Measurements from ENCODE around the gene ZNHIT6.

The ZNHIT6 gene, protein sequence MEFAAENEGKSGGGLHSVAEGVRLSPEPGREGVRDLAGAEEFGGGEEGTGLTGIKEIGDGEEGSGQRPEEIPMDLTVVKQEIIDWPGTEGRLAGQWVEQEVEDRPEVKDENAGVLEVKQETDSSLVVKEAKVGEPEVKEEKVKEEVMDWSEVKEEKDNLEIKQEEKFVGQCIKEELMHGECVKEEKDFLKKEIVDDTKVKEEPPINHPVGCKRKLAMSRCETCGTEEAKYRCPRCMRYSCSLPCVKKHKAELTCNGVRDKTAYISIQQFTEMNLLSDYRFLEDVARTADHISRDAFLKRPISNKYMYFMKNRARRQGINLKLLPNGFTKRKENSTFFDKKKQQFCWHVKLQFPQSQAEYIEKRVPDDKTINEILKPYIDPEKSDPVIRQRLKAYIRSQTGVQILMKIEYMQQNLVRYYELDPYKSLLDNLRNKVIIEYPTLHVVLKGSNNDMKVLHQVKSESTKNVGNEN

GRCh38 chr1:85707990-85708828, at the start of gene ZNHIT6:
Gene ZNHIT6 (minus strand): TSS chr1:85708433. CDS start chr1:85708284, 149 bp downstream.
- peak; percentile 98 for DNase-seq

DNA sequence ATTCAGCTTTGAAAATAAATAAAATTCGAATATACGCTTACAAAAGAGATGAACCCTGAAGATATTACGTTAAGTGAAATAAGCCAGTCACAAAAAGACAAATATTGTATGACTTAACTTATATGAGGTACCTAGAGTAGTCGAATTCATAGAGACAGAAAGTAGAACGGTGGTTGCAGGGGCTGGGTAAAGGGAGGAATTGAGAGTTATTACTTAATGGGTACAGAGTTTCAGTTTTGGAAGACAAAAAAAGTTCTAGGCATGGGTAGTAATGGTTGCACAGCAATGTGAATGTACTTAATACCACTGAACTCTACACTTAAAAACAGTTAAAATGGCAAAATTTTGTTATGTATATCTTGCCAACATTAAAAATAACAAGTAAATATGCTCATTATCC, 48.6 kb upstream of the ZNHIT6 start:
- DNase-seq, result no peak

GRCh38 chr1:85748120-85748519, 39.9 kb upstream of the ZNHIT6 start:
- DNase-seq, result no peak

DNA sequence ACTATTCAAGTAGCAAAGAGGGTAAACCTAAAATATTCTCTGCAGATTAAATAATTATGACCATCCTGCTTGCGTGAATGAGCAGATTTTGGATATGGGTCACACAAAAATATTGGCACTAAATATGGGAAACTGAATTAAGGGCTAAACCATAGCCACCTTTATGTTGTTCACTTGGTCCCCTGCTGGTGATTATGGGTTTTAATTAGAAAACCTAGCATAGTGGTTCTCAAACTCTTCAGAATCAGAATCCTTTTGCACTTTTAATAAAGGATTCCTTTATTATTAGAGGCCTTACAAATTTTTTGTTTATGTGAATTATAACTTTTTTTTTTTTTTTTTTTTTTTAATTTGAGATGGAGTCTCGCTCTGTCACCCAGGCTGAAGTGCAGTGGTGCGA, 38.5 kb upstream of the ZNHIT6 start:
- DNase-seq, result no peak

GRCh38 chr1:85743814-85744213, 35.6 kb upstream of the ZNHIT6 start:
- no peak for DNase-seq

DNA sequence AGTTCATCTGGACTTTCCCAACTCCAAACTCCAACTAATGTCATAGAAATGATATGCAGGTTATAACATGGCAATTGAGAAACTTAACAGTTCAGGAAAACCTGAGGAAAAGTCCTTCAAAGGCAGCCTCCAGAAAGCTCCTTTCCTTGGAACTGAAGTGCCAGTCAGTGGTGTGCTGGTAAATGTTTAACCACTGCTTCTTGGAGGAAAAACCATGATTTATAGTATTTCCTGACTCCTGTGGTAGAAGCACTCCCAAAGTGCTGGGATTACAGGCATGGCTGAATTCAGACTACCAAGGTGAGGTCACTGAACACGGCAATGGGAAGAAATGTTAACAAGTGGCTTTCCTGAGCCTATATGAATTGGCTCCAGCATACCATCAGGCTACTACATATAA, 26.7 kb upstream of the ZNHIT6 start:
- no peak for DNase-seq

GRCh38 chr1:85718678-85719340, 10.6 kb upstream of the ZNHIT6 start:
- no peak for DNase-seq

GRCh38 chr1:85714418-85715114, 6.3 kb upstream of the ZNHIT6 start:
- peak; percentile 18 for DNase-seq

DNA sequence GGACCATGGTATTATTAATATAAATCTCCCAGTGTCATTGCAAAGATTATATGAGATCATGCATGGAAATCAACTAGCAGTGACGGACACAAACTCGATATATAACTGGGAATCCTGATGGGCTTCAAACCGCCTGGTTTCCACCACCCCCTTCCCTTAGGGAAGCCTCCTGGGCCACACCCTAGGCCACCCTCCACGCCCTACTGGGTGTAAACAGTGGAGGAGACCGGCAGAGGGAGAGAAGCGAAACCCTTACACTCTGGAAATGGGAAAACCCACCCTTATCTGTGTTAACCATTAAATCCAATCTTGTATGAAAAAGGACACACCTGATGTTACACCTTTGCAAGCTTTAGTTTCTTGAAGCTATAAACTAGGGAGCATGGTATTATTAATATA, 595 bp upstream of the ZNHIT6 start:
- no peak for DNase-seq

GRCh38 chr1:85707267-85707989, 805 bp downstream of the ZNHIT6 start:
- no peak for DNase-seq

DNA sequence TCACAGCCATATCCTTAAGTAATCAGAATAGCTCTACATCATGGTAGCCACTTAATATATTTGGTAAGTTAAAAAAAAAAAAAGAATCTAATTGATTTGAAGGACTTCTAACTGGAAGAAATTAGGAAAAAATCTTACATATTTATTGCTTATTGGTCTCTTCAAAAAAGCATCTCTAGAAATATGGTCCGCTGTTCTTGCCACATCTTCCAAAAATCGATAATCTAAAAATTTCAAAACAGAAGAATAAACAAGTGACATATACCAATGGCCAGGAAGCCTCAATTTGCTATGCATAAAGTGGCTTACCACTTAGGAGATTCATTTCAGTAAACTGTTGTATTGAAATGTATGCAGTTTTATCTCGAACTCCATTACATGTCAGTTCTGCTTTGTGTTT, 2.3 kb downstream of the ZNHIT6 start:
- DNase-seq, result no peak

GRCh38 chr1:85700422-85700821, 7.8 kb downstream of the ZNHIT6 start:
- no peak for DNase-seq

- DNase-seq, result no peak
Measured at GRCh38 chr1:85697895-85698294, 10.3 kb downstream of the ZNHIT6 start.

DNA sequence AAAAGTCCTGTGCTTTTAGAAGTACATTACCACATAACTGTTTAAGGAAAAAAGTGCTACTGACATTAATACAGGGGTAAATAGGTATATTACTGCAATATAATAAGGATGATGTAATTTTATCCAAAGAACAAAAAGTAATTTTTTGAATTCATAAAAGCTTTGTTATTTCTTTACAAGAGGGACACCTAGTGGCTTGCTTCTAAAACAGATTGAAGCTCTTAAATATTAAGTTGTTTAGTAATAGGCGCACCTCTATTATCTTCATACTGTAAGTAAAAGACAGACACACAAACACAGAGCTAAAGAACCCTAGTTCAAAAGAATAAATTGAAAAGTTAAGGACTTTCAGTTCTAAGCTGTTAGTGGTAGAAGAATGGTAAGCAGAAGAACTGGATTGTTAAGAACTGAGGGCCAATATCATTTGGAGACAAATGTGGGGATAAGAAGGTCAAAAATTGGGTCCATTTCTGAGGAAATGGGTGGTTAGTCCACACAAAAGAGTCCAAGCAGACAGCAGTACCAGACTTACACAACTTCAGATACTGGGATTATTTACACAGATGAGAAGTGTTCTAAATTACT, 15.4 kb downstream of the ZNHIT6 start:
- DNase-seq, result peak; percentile 58

- no peak for DNase-seq
Measured at GRCh38 chr1:85689775-85690404, 18.3 kb downstream of the ZNHIT6 start.

GRCh38 chr1:85683292-85684025, 24.8 kb downstream of the ZNHIT6 start:
- no peak for DNase-seq

DNA sequence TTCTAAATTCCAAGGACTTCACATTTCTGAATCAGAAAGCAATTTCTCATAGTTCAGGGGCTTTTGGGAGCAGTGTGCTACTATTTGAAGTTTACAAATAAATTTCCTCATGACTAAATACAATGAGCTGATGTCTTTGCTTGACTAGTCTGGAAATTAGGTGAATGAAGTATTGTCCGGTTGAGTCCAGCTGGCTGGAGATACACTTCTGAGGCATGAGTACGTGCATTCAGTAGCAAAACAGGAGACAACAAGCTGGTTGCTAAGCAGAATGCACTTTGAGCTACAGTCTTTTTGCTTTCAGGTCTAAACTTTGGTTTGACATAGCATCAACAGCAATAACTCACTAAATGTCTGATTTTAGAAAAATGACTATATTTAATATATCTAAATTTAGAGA, 27.1 kb downstream of the ZNHIT6 start:
- no peak for DNase-seq

DNA sequence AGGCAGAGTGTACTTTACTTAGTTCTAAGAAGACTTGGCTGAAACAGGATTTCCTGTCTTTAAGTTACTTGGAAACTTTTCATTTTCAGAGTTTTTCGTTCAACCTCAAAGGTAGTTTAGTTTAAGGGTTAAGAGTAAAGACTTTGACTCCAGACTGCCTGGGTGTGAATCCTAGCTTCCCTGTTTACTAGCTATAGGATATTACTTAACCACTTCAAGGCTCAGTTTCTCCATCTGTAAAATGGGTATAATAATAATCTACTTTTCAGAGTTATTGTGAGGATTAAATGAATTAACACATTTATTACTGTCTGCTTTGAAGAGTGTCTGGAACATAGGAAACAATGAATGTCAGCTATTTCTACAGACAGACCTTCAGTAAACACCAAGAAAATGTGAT, 30.0 kb downstream of the ZNHIT6 start:
- DNase-seq, result no peak

- DNase-seq, result no peak
Measured at GRCh38 chr1:85677656-85678055, 30.6 kb downstream of the ZNHIT6 start.

DNA sequence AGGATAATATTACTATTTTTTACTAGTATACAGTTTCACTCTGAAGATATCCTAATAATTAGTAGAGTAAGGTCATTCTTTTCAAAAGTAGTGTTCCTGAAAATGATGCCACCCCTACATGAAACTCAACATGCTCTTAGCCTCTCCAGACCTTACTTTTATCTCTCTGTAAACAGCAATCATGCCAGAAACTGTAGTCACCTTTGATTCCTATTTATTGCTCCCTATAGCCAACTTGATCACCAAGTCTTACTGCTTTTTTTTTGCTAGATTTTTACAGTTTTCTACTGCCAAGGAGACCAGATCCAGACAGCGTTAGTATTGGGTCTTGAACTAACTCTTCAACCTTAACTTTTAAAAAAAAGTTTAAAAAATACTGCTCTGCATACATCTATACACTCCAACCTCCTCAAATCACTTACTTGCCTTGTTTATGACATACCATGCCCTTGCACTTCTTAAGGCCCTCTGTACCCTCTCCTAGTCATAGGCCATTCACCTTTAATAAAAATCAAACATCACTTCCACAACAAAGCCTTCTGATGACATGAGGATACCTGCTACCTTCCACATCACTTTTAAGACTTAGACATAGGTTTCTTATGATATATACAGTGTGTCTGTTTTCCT, 36.1 kb downstream of the ZNHIT6 start:
- DNase-seq, result no peak

Data from hematopoietic multipotent progenitor cell treated with erythropoietin and hydrocortisone succinate and interleukin-3 and kit ligand, for 6 days (in vitro differentiated cells).